HCT116 (cell line): ENCODE measurements around the gene URB1. TPM values are rescaled to one million over a fixed set of nuclear protein-coding genes. Genes with fewer than 3 reads are reported as not detected.
A peak's percentile ranks its signal among the peaks of the same experiment; 100 is the strongest.

Experiments
- ATAC-seq: fragments of 200-7000 bp; cut with Tn5 transposase; 2 replicates; pipeline ENCODE4 v1.9.1; 2020; ENCODE audit warnings: mild to moderate bottlenecking, moderate library complexity
- BruUV-seq: library from RNA; stranded (reverse); fragments of 400-500 nt; replicated peaks from 2 replicates; lab custom pipeline; 2021; lab: Mats Ljungman, UMichigan
- CTCF ChIA-PET: fragments of 300-600 bp; sonication (Branson Sonifier 250); formaldehyde crosslinking; loops from one replicate; lab custom pipeline; 2021; ENCODE audit warnings: antibody characterized with exemption; lab: Charles Lee
- POLR2A ChIA-PET: fragments of 300-600, 350-600 bp; sonication (Branson Sonifier 250); formaldehyde crosslinking; loops from one replicate; lab custom pipeline; 2021; ENCODE audit warnings: antibody characterized with exemption; lab: Charles Lee
- RAD21 ChIA-PET, 2 experiments: fragments of 300-600 bp; sonication (Branson Sonifier 250); formaldehyde crosslinking; loops; one replicate each; lab custom pipeline; 2023; ENCODE audit warnings: low total read pairs in 2 of 2; ENCODE audit not compliant: uncharacterized antibody in 2 of 2, unreplicated experiment in 2 of 2, low non-redundant PET in 1 of 2; lab: Charles Lee
- DNase-seq: peaks from one replicate; pipeline ENCODE4 v3.0.0-alpha.2; 2010; ENCODE audit warnings: low read depth, low spot score
- H2AFZ ChIP-seq: fragments of 200-600 bp; shearing (Covaris generic), sonication (generic); 2 replicates; pipeline ENCODE4 v1.6.1; 2017; ENCODE audit warnings: low read depth, mixed run types, mixed read lengths, antibody characterized with exemption, low read length; ENCODE audit not compliant: poor library complexity, severe bottlenecking
- H3K27ac ChIP-seq: 2 replicates; pipeline ENCODE4 v1.5.1; 2012; ENCODE audit warnings: low read depth, low read length
- H3K27me3 ChIP-seq: fragments of 200-600 bp; sonication (generic); 2 replicates; pipeline ENCODE4 v1.6.1; 2016; ENCODE audit warnings: mixed run types, low read length, mixed read lengths; ENCODE audit not compliant: insufficient read depth
- H3K36me3 ChIP-seq, 2 experiments: fragments of 200-500 bp in 1 of 2; fragments of 200-600 bp in 1 of 2; sonication (Bioruptor generic) in 1 of 2; sonication (generic) in 1 of 2; 2 replicates each; pipeline versions ENCODE4 v1.5.1 to v1.6.1; 2014 to 2016; ENCODE audit warnings: low read length in 2 of 2, inconsistent platforms in 1 of 2, mixed read lengths in 1 of 2, mixed run types in 1 of 2; ENCODE audit not compliant: insufficient read depth in 2 of 2, control insufficient read depth in 1 of 2
- H3K4me1 ChIP-seq, 2 experiments: fragments of 200-600 bp in 1 of 2; sonication (generic) in 1 of 2; 2 replicates each; pipeline versions ENCODE4 v1.5.1 to v1.6.1; 2012 to 2017; ENCODE audit warnings: low read length in 2 of 2, inconsistent platforms in 1 of 2, mild to moderate bottlenecking in 1 of 2, mixed read lengths in 1 of 2, mixed run types in 1 of 2, moderate library complexity in 1 of 2; ENCODE audit not compliant: insufficient read depth in 2 of 2, control insufficient read depth in 1 of 2
- H3K4me2 ChIP-seq: fragments of 200-600 bp; sonication (generic); 2 replicates; pipeline ENCODE4 v1.6.1; 2017; ENCODE audit warnings: mixed run types, low read length, mixed read lengths
- H3K4me3 ChIP-seq, 2 experiments: fragments of 200-600 bp in 1 of 2; sonication (generic) in 1 of 2; replicated peaks in 1 of 2; 2 replicates each; pipeline ENCODE4 v1.5.1; 2011 to 2016; ENCODE audit warnings: low read length in 2 of 2, control low read depth in 1 of 2, low read depth in 1 of 2, mild to moderate bottlenecking in 1 of 2, mixed read lengths in 1 of 2, mixed run types in 1 of 2
- H3K79me2 ChIP-seq: fragments of 200-600 bp; sonication (generic); 2 replicates; pipeline ENCODE4 v1.6.1; 2017; ENCODE audit warnings: mild to moderate bottlenecking, mixed run types, low read length, moderate library complexity, mixed read lengths; ENCODE audit not compliant: insufficient read depth
- H3K9ac ChIP-seq: fragments of 200-600 bp; sonication (generic); 2 replicates; pipeline ENCODE4 v1.6.1; 2016; ENCODE audit warnings: low read length, mixed read lengths
- H3K9me2 ChIP-seq: fragments of 200-600 bp; sonication (generic), shearing (Covaris generic); 2 replicates; pipeline ENCODE4 v1.6.1; 2017; ENCODE audit warnings: mixed run types, mild to moderate bottlenecking, moderate library complexity; ENCODE audit not compliant: insufficient read depth
- H3K9me3 ChIP-seq, 2 experiments: fragments of 200-500 bp in 1 of 2; fragments of 200-600 bp in 1 of 2; sonication (Bioruptor generic) in 1 of 2; sonication (generic) in 1 of 2; 2 replicates each; pipeline ENCODE4 v1.6.1; 2014 to 2017; ENCODE audit warnings: low read length in 2 of 2, mixed read lengths in 2 of 2, inconsistent platforms in 1 of 2, low read depth in 1 of 2, mild to moderate bottlenecking in 1 of 2, mixed run types in 1 of 2, moderate library complexity in 1 of 2; ENCODE audit not compliant: control insufficient read depth in 1 of 2, insufficient read depth in 1 of 2
- H4K20me1 ChIP-seq: fragments of 200-600 bp; sonication (generic), shearing (Covaris generic); 2 replicates; pipeline ENCODE4 v1.6.1; 2017; ENCODE audit warnings: mixed run types, mild to moderate bottlenecking, moderate library complexity; ENCODE audit not compliant: insufficient read depth
- EZH2 ChIP-seq: fragments of 200-600 bp; sonication (generic); IDR thresholded peaks from 2 replicates; pipeline ENCODE4 v1.6.1; 2017; ENCODE audit warnings: antibody characterized with exemption, mixed run types
- JUND ChIP-seq: IDR thresholded peaks from 2 replicates; pipeline ENCODE4 v1.6.1; 2012
- POLR2A ChIP-seq: IDR thresholded peaks from 2 replicates; pipeline ENCODE4 v1.7.0; 2011; ENCODE audit warnings: borderline replicate concordance; ENCODE audit not compliant: insufficient read depth, insufficient read length; ENCODE audit errors: extremely low read depth
- RAD21 ChIP-seq: IDR thresholded peaks from 2 replicates; pipeline ENCODE4 v1.6.1; 2012; ENCODE audit warnings: low read depth, mild to moderate bottlenecking
- SP1 ChIP-seq: IDR thresholded peaks from 2 replicates; pipeline ENCODE4 v1.6.1; 2012; ENCODE audit warnings: low read depth
- SRF ChIP-seq: IDR thresholded peaks from 2 replicates; pipeline ENCODE4 v1.6.1; 2012; ENCODE audit warnings: low read depth
- intact Hi-C: fragments of 100-400 bp; cut with micrococcal nuclease; formaldehyde crosslinking; loops from 2 replicates; pipeline ENCODE4 v1.10.0; 2022
- total RNA-seq: library from RNA; stranded (reverse); gene quantifications from one replicate; pipeline ENCODE4 v1.2.1, GENCODE V29; 2021; ENCODE audit not compliant: unreplicated experiment
- TF ChIP-seq, protein P1 (sequence below): IDR thresholded peaks from 2 replicates; pipeline ENCODE4 v1.6.1; 2012; ENCODE audit warnings: low read depth
- TF ChIP-seq, protein P2 (sequence below), 3 experiments: fragments of 200-600 bp in 1 of 3; sonication (generic) in 1 of 3; IDR thresholded peaks in 2 of 3; conservative IDR thresholded peaks in 1 of 3; 2 replicates each; pipeline ENCODE4 v1.5.1; 2012 to 2017; ENCODE audit warnings: low read depth in 2 of 3, low read length in 2 of 3, antibody characterized with exemption in 1 of 3, borderline replicate concordance in 1 of 3, control low read depth in 1 of 3, mild to moderate bottlenecking in 1 of 3, mixed read lengths in 1 of 3, mixed run types in 1 of 3, moderate library complexity in 1 of 3; ENCODE audit not compliant: insufficient read depth in 1 of 3

The URB1 gene
- total RNA-seq, 1 experiment from 2014 or later = 28.3 TPM

DNA sequence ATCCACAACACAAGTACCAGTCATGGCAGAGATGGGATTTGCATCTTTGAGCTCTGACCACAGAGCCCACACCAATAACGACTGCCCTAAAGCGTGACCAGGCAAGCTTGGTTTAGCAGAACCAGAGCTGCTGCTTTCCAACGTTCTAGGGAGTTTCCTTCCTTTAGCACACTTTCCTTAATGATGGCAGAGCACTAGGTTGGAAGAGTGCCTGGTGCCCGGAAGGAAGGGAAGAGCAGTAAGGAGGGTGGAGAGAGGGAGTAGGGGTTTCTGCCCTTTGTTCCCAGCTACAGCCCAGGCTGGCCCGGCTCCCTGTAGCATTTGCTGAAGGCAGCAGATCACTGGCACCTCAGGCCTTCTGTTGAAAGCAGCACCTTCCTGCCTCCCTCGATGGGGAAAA, 13.6 kb upstream of the URB1 start:
- H3K27ac ChIP-seq = no peak overlapping the region
- no peak overlapping the region for H3K9ac ChIP-seq
- H3K36me3 ChIP-seq = no peaks in the 10 kb centered on the region
- H3K9me2 ChIP-seq = no peaks in the 10 kb centered on the region
- H3K79me2 ChIP-seq = no peaks in the 10 kb centered on the region
- H3K27me3 ChIP-seq = no peaks in the 10 kb centered on the region
- peaks cover 5 to 14% of the 10 kb centered on the region in 2 experiments; a peak in 3 of 4 replicates for H3K4me1 ChIP-seq
- ChIA-PET CTCF (interaction anchor here (1.5 kb wide), 1 partner anchor 195 kb away, joined by 4 read pairs; no protein-coding TSS in a partner anchor), RAD21 (no interaction called here), POLR2A (no interaction called here)
- no peak overlapping the region for H3K4me2 ChIP-seq
- no TSS peak for BruUV-seq
- intact Hi-C loops = no loop called here
- H2AFZ ChIP-seq = no peak overlapping the region
- TF ChIP-seq, protein P1, sequence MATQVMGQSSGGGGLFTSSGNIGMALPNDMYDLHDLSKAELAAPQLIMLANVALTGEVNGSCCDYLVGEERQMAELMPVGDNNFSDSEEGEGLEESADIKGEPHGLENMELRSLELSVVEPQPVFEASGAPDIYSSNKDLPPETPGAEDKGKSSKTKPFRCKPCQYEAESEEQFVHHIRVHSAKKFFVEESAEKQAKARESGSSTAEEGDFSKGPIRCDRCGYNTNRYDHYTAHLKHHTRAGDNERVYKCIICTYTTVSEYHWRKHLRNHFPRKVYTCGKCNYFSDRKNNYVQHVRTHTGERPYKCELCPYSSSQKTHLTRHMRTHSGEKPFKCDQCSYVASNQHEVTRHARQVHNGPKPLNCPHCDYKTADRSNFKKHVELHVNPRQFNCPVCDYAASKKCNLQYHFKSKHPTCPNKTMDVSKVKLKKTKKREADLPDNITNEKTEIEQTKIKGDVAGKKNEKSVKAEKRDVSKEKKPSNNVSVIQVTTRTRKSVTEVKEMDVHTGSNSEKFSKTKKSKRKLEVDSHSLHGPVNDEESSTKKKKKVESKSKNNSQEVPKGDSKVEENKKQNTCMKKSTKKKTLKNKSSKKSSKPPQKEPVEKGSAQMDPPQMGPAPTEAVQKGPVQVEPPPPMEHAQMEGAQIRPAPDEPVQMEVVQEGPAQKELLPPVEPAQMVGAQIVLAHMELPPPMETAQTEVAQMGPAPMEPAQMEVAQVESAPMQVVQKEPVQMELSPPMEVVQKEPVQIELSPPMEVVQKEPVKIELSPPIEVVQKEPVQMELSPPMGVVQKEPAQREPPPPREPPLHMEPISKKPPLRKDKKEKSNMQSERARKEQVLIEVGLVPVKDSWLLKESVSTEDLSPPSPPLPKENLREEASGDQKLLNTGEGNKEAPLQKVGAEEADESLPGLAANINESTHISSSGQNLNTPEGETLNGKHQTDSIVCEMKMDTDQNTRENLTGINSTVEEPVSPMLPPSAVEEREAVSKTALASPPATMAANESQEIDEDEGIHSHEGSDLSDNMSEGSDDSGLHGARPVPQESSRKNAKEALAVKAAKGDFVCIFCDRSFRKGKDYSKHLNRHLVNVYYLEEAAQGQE = no peak
- TF ChIP-seq POLR2A (no peak), RAD21 (no peak), SP1 (no peak), SRF (no peak)
- H3K9me3 ChIP-seq = no peaks in the 10 kb centered on the region
- ATAC-seq (no peak), DNase-seq (no peak)
- no peaks in the 10 kb centered on the region for H4K20me1 ChIP-seq
- no peak overlapping the region for H3K4me3 ChIP-seq

DNA sequence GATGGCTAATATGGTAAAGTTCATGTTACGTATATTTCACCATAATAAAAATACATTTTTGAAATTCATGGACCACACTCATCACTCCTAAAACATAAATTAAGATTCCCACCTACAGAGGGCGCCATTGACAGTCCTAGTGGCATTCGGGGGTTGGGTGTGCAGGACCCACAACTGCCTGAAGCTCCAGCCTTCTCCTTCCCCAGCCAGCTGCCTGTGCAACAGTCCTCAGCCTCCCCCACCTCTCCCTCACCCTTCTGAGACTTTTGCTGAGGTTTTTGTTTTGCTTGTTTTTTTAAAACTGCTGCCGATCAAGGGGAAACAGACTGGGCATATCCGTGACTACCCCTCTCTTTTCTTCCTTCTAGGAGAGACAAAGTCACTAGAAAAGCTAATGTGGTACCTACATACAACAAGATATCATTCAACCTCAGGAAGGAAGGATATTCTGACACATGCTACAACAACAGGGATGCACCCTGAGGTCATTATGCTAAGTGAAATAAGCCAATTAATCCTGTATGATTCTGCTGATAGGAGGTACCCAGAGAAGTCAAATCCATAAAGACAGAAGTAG, 10.5 kb upstream of the URB1 start:
- no peak overlapping the region for H3K27ac ChIP-seq
- no peak for TF ChIP-seq JUND
- TF ChIP-seq SRF = no peak
- TF ChIP-seq EZH2 = no peak
- TF ChIP-seq, protein P2, sequence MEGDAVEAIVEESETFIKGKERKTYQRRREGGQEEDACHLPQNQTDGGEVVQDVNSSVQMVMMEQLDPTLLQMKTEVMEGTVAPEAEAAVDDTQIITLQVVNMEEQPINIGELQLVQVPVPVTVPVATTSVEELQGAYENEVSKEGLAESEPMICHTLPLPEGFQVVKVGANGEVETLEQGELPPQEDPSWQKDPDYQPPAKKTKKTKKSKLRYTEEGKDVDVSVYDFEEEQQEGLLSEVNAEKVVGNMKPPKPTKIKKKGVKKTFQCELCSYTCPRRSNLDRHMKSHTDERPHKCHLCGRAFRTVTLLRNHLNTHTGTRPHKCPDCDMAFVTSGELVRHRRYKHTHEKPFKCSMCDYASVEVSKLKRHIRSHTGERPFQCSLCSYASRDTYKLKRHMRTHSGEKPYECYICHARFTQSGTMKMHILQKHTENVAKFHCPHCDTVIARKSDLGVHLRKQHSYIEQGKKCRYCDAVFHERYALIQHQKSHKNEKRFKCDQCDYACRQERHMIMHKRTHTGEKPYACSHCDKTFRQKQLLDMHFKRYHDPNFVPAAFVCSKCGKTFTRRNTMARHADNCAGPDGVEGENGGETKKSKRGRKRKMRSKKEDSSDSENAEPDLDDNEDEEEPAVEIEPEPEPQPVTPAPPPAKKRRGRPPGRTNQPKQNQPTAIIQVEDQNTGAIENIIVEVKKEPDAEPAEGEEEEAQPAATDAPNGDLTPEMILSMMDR (IDR thresholded peaks at IDR 0.05 in 2 of 3, conservative IDR thresholded peaks at IDR 0.05 in 1 of 3; ENCODE audit: borderline replicate concordance in 1 of 3, insufficient read depth in 1 of 3, low read depth in 2 of 3, low read length in 2 of 3) = peak; percentile 58 to 83 (median 65); a peak in 5 of 6 replicates
- peak; percentile 81 for TF ChIP-seq RAD21
- BruUV-seq = no TSS peak
- no peaks in the 10 kb centered on the region for H3K9me2 ChIP-seq
- H3K4me1 ChIP-seq = peaks cover 3 to 5% of the 10 kb centered on the region in 2 experiments; a peak in 3 of 4 replicates
- peak overlapping the region; percentile 13; the same call in 1 of the 2 replicates for H3K4me2 ChIP-seq
- H3K79me2 ChIP-seq = no peaks in the 10 kb centered on the region
- H3K4me3 ChIP-seq = no peak overlapping the region
- ChIA-PET CTCF (interaction anchor here (0.8 to 4.4 kb wide), 9 partner anchors 9 to 196 kb away, joined by 3 to 68 read pairs (median 10); partner anchors contain the start of genes EVA1C and URB1), POLR2A (no interaction called here), RAD21 (interaction anchor here (0.6 to 2.6 kb wide), 5 partner anchors 166 to 206 kb away, joined by 3 to 11 read pairs (median 4); no protein-coding TSS in a partner anchor)
- intact Hi-C loops = loop anchor here (1.0 kb wide), 2 partner anchors 175 to 198 kb away; no protein-coding TSS in a partner anchor
- no peaks in the 10 kb centered on the region for H4K20me1 ChIP-seq
- peak overlapping the region; percentile 71 for H2AFZ ChIP-seq
- ATAC-seq (peak; percentile 95), DNase-seq (no peak)
- H3K9me3 ChIP-seq = no peaks in the 10 kb centered on the region
- no peak overlapping the region for H3K9ac ChIP-seq
- no peaks in the 10 kb centered on the region for H3K36me3 ChIP-seq
- H3K27me3 ChIP-seq = no peaks in the 10 kb centered on the region
